ENCODE data around the gene BMF.
"Not testable (repeated sequence)": the region's sequence is repeated elsewhere in the genome, so short reads cannot be mapped to it uniquely, and the experiment has no call there.

BMF gene

GRCh38 chr15:40108855-40109735 lies at the start of gene BMF:
Gene BMF (minus strand): TSS chr15:40108879. CDS start chr15:40106086, 2,793 bp downstream.
- peak; percentile 96 for DNase-seq (ENCODE audit: low read depth)

- DNase-seq (ENCODE audit: low read depth), result no peak
These were observed 49.2 kb upstream of the BMF start for GRCh38 chr15:40157778-40158447.

GRCh38 chr15:40155270-40155910 lies 46.7 kb upstream of the BMF start:
- DNase-seq (ENCODE audit: low read depth), result no peak

- DNase-seq (ENCODE audit: low read depth), result not testable (repeated sequence)
These were observed 46.1 kb upstream of the BMF start for GRCh38 chr15:40154821-40155220.

DNA sequence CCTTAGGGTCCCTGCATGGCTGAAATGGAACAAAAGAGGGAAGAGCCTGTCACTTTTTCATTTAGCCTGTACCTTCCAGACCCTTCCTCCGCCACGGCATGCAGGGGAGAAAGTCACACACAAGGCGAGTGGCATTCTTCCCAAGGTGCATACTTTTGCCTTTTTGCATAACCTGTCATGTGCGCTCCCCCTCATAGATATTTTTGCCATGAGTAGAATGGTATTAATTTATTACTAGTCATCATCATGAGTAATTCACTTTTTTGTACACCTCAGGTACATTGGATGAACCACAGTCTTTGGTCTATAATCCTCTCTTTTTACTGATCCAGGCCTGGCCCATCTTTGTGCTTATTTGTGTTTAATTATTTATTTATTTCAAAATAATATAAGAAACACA lies 43.3 kb upstream of the BMF start:
- no peak for DNase-seq (ENCODE audit: low read depth)

GRCh38 chr15:40151499-40151898 lies 42.8 kb upstream of the BMF start:
- DNase-seq (ENCODE audit: low read depth), result no peak

GRCh38 chr15:40150163-40150925 lies 41.7 kb upstream of the BMF start:
- DNase-seq (ENCODE audit: low read depth), result peak; percentile 61

DNA sequence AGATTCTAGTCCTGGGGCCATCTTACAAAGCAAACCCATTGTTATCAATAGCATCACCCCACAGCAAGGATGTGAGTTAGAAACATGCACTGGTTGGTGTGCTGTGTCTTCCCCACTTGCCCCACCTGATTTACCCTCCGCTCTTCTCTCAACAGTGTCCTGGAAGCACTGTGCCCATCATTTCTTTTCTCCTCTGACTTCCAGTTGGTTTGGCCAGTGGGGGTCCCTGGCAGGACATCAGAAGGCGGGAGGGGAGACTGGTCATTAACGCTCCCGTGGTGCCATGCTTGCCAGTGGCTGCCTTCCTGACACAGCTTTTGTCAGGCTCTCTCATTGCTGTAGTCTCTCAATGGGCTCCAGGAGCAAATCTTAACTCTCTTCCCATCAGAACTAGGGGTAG lies 40.7 kb upstream of the BMF start:
- DNase-seq (ENCODE audit: low read depth), result no peak

DNA sequence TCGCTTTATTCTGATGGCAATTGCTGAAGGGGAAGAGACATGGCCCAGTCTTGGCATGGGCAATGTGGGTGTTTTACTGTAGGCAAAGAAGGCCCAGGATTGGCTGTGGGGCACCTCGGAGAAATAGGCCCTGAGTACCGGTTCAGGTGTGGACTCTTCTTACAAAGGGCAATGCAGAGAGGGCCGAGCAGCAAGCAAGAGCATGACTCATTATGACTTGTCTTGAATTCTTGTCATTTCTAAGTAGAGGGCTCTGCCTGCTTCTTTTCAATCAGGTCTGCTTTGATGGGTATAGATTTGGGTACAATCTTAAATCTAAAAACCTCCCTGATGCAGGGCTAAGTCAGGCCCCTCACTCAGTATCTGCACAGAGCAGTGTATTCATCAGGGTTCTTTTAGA lies 37.4 kb upstream of the BMF start:
- no peak for DNase-seq (ENCODE audit: low read depth)

DNA sequence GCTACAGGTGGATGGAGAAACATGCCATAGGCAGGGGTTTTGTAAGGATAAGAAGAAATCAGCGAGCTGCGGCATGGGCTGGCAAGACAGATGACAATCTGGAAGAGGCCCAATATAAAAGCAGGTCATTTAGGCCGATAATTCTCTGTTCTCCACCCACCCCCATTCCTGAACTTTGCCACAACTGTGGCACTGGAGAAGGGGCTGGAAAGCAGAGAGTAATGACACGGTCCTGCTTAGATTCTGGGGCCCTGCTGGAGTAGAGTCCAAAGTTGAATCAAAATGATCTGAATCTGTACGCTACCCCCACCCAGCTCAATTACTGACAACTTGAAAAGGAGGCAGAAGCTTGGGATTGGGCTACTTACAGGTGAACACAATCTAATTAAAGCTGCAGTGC lies 33.7 kb upstream of the BMF start:
- no peak for DNase-seq (ENCODE audit: low read depth)

GRCh38 chr15:40138201-40138570 lies 29.5 kb upstream of the BMF start:
- not testable (repeated sequence) for DNase-seq (ENCODE audit: low read depth)

- DNase-seq (ENCODE audit: low read depth), result no peak
These were observed 28.9 kb upstream of the BMF start for GRCh38 chr15:40137303-40138200.

DNA sequence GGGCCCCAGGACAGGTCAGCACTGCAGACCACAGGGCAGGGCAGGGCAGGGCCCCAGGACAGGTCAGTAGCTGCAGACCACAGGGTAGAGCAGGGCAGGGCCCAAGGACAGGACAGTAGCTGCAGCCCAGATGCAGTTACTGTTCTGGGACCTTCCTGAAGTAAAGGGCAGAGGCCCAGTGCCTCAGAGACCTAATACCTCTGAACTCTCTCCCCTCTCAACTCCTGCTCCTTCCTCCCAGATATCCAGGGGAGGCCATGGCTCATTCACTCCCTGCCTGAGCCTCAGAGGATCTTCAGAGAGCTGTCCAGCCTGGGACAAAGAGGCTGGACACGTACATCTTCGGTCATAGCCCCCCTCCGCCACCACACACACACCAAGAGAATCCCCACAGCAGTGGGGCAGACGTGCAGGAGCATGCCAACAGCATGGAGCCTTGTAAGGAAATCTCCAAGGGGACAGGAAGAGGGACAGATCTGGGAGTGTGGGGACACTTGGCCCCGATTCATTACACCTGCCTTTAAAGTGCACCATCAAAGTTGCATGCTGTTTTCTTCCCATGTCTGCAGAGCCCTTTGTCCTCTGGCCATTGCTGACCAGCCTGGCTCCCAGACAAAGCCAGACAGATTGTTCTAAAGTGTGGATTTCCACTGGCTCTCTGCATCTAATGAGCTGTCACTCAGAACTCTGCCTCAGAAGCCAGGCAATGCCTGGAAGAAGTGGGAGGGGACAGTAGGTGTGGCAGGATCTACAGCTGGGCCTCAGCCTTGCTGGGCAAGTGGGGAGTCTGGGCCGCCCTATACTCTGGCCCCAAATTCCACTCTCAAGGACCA lies 28.0 kb upstream of the BMF start:
- DNase-seq (ENCODE audit: low read depth), result no peak

- DNase-seq (ENCODE audit: low read depth), result not testable (repeated sequence)
These were observed 27.3 kb upstream of the BMF start for GRCh38 chr15:40135846-40136450.

GRCh38 chr15:40134885-40135284 lies 26.2 kb upstream of the BMF start:
- no peak for DNase-seq (ENCODE audit: low read depth)

- DNase-seq (ENCODE audit: low read depth), result no peak
These were observed 24.9 kb upstream of the BMF start for GRCh38 chr15:40133544-40133943.

DNA sequence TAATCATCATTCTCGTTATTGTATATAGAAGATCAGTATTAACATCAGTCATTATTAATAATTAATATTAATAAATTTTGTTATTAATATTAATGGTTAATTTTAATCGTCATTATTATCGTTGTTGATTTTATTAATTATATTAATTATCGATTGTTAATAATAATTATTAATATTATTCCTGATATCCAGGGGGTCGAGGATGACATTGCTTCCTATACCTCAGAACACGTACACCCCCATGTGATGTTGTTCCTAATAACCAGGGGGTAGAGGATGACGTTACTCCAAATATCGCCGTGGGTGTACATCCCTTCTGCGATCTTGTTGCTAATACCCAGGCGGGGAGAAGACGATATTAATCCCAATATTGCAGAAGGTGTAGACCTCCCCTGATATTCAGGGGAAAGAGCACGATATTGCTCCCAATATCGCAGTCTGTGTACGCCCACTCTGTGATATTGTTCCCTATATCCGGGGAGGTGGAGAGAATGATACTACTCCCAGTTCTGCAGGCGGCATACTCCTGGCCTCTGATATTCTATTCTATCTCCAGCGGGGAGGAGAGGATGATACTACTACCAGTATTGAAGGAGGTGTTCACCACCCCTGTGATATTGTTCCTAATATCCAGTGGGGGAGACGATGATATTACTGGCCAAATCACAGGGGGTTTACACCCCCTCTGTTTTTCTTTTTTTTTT lies 22.3 kb upstream of the BMF start:
- DNase-seq (ENCODE audit: low read depth), result no peak

DNA sequence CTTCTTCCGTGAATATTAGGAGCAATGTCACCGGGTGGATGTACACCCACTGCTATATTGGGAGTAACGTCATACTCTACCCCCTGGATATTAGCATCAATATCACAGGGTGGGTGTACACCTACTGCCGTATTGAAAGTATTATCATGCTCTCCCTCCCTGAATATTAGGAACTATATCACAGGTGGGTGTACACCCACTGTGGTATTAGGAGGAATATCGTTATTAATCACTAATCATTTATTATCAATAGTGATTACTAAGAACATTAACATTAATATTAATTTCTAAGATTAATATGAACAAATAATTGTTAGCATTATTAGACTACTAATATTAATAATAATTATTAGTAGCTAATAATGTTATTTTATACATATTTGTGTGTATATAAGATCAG lies 21.4 kb upstream of the BMF start:
- no peak for DNase-seq (ENCODE audit: low read depth)
